ENCODE measurements around the gene EZR.

DNA sequence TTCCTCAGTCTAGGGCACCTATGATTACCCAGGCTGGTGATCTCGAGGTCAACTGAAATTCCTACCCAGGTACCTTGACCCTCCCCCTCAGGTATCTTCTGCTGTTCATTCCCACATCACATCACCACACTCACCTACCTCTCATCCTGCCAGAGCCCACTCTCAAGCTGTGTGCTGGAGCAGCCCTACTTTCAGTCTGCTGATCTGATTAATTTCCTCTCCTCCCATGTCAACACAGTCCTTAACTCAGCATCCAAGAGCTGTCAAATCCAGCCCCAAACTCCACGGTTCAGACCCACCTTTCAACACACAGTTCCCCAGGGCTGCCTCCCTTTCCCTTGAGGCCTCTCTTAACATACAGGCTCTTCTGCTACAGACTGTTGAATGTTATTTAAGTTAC is 42.4 kb downstream of the EZR start:
- TF ChIP-seq, protein P1, sequence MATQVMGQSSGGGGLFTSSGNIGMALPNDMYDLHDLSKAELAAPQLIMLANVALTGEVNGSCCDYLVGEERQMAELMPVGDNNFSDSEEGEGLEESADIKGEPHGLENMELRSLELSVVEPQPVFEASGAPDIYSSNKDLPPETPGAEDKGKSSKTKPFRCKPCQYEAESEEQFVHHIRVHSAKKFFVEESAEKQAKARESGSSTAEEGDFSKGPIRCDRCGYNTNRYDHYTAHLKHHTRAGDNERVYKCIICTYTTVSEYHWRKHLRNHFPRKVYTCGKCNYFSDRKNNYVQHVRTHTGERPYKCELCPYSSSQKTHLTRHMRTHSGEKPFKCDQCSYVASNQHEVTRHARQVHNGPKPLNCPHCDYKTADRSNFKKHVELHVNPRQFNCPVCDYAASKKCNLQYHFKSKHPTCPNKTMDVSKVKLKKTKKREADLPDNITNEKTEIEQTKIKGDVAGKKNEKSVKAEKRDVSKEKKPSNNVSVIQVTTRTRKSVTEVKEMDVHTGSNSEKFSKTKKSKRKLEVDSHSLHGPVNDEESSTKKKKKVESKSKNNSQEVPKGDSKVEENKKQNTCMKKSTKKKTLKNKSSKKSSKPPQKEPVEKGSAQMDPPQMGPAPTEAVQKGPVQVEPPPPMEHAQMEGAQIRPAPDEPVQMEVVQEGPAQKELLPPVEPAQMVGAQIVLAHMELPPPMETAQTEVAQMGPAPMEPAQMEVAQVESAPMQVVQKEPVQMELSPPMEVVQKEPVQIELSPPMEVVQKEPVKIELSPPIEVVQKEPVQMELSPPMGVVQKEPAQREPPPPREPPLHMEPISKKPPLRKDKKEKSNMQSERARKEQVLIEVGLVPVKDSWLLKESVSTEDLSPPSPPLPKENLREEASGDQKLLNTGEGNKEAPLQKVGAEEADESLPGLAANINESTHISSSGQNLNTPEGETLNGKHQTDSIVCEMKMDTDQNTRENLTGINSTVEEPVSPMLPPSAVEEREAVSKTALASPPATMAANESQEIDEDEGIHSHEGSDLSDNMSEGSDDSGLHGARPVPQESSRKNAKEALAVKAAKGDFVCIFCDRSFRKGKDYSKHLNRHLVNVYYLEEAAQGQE (IDR thresholded peaks at IDR 0.05; ENCODE audit: insufficient read depth in 1 of 2, low read depth in 2 of 2, low read length in 2 of 2) = no peak
- TF ChIP-seq POLR2AphosphoS5 (IDR thresholded peaks at IDR 0.05; ENCODE audit: low read depth, low read length) (no peak), TAF1 (IDR thresholded peaks at IDR 0.05; ENCODE audit: borderline replicate concordance, insufficient read depth, low read length) (no peak), SIN3A (IDR thresholded peaks at IDR 0.05; ENCODE audit: borderline replicate concordance, insufficient read depth, low read length) (no peak), FOXP2 (optimal IDR thresholded peaks at IDR 0.05; ENCODE audit: borderline replicate concordance, extremely low read depth, extremely low read length, insufficient read depth) (no peak)
